Esophagus muscularis mucosa (tissue), 4 donors: ENCODE measurements around the gene MRPS15. TPM values are rescaled to one million over a fixed set of nuclear protein-coding genes. Genes with fewer than 3 reads are reported as not detected.

ENCODE experiments used
- DNase-seq: peaks from one replicate; pipeline ENCODE4 v3.0.0-alpha.2; 2017; ENCODE audit errors: extremely low spot score
- H3K27ac ChIP-seq, 4 donors: fragments of 200-600 bp; sonication (generic); replicated peaks in 1 of 4; 1 replicate in 3 of 4; 2 replicates in 1 of 4; pipeline ENCODE4 v1.5.1; 2016 to 2019; ENCODE audit warnings: mild to moderate bottlenecking in 1 of 4
- H3K27me3 ChIP-seq, 4 donors: fragments of 200-600 bp; sonication (generic); one replicate each; pipeline versions ENCODE4 v1.5.1 to v1.6.0; 2016 to 2019
- H3K36me3 ChIP-seq, 4 donors: fragments of 200-600 bp; sonication (generic); one replicate each; pipeline ENCODE4 v1.5.1; 2016 to 2019
- H3K4me1 ChIP-seq, 4 donors: fragments of 200-600 bp; sonication (generic); one replicate each; pipeline ENCODE4 v1.5.1; 2016 to 2019
- H3K4me3 ChIP-seq, 4 donors: fragments of 200-600 bp; sonication (generic); 1 replicate in 2 of 4; 2 replicates in 2 of 4; pipeline ENCODE4 v1.5.1; 2016 to 2019; ENCODE audit warnings: mild to moderate bottlenecking in 4 of 4, moderate library complexity in 1 of 4
- H3K9me3 ChIP-seq, 4 donors: fragments of 200-600 bp; sonication (generic); 1 replicate in 3 of 4; 2 replicates in 1 of 4; pipeline ENCODE4 v1.5.1; 2016 to 2019
- CTCF ChIP-seq, 3 experiments: fragments of 200-600 bp in 2 of 3; fragments of 450-650 bp in 1 of 3; sonication (generic) in 2 of 3; IDR thresholded peaks; one replicate each; pipeline ENCODE4 v1.5.1; 2017 to 2019; ENCODE audit warnings: antibody characterized with exemption in 3 of 3, mild to moderate bottlenecking in 2 of 3, moderate library complexity in 1 of 3
- EP300 ChIP-seq: sonication (generic); formaldehyde crosslinking; IDR thresholded peaks from one replicate; pipeline ENCODE4 v1.6.1; 2017; ENCODE audit warnings: antibody characterized with exemption
- POLR2A ChIP-seq: fragments of 450-650 bp; IDR thresholded peaks from one replicate; pipeline ENCODE4 v1.6.1; 2017; ENCODE audit warnings: antibody characterized with exemption, moderate library complexity, mild to moderate bottlenecking, low read depth
- POLR2AphosphoS5 ChIP-seq, 2 donors: sonication (generic); formaldehyde crosslinking; IDR thresholded peaks; one replicate each; pipeline ENCODE4 v1.6.1; 2017; ENCODE audit warnings: antibody characterized with exemption in 2 of 2
- WGBS: methylation state at CpG from one replicate; pipeline ENCODE4 v1.1.5; 2018; 5-methylcytosine and 5-hydroxymethylcytosine counted together
- intact Hi-C: fragments of 100-400 bp; cut with DNase I; formaldehyde crosslinking; loops from one replicate; pipeline ENCODE4 v1.15.1; 2023
- total RNA-seq, 4 donors: library from RNA; depleted of rRNA; stranded (reverse); fragments of >200 nt; gene quantifications; one replicate each; pipeline versions ENCODE4 v1.1.0 to v1.2.1, GENCODE V29; 2016

MRPS15 gene
- total RNA-seq, 4 donors from 2014 or later: 64.8 to 109 (median 86.8) TPM

- Histone ChIP-seq H3K36me3 (no peaks in the 10 kb centered on the region), H3K4me3 (no peak overlapping the region), H3K27ac (no peak overlapping the region), H3K4me1 (no peaks in the 10 kb centered on the region), H3K9me3 (no peaks in the 10 kb centered on the region), H3K27me3 (no peaks in the 10 kb centered on the region)
- TF ChIP-seq POLR2AphosphoS5 (IDR thresholded peaks at IDR 0.05) (no peak), CTCF (IDR thresholded peaks at IDR 0.05) (no peak), EP300 (no peak), POLR2A (no peak)
- no peak for DNase-seq
- intact Hi-C loops: no loop called here
- 61% methylated on average over 8 of the region's 22 CpGs for WGBS
Measured at GRCh38 chr1:36471830-36472641, 7.9 kb upstream of the MRPS15 start.

GRCh38 chr1:36469163-36469562 is 5.0 kb upstream of the MRPS15 start:
- DNase-seq: no peak
- TF ChIP-seq CTCF (IDR thresholded peaks at IDR 0.05) (no peak), EP300 (no peak), POLR2A (no peak), POLR2AphosphoS5 (IDR thresholded peaks at IDR 0.05) (no peak)
- intact Hi-C loops: no loop called here
- no peak overlapping the region for H3K27ac ChIP-seq
- no peak overlapping the region for H3K4me3 ChIP-seq
- H3K36me3 ChIP-seq: no peaks in the 10 kb centered on the region
- no peaks in the 10 kb centered on the region for H3K27me3 ChIP-seq
- WGBS: 95% methylated on average over 2 of the region's 2 CpGs
- no peaks in the 10 kb centered on the region for H3K9me3 ChIP-seq
- peaks cover 0 to 8% (median 4%) of the 10 kb centered on the region in 4 donors for H3K4me1 ChIP-seq

- intact Hi-C loops: no loop called here
- peaks cover 8 to 17% (median 12%) of the 10 kb centered on the region in 4 donors for H3K4me1 ChIP-seq
- no peaks in the 10 kb centered on the region for H3K36me3 ChIP-seq
- H3K27me3 ChIP-seq: no peaks in the 10 kb centered on the region
- 95% methylated on average over 4 of the region's 10 CpGs for whole genome bisulfite sequencing
- DNase-seq: no peak
- no peak overlapping the region for H3K27ac ChIP-seq
- no peaks in the 10 kb centered on the region for H3K9me3 ChIP-seq
- no peak overlapping the region for H3K4me3 ChIP-seq
- TF ChIP-seq POLR2A: no peak
- no peak for TF ChIP-seq CTCF (IDR thresholded peaks at IDR 0.05)
- no peak for TF ChIP-seq POLR2AphosphoS5 (IDR thresholded peaks at IDR 0.05)
- TF ChIP-seq EP300: no peak
Measured at GRCh38 chr1:36467700-36468455, 3.7 kb upstream of the MRPS15 start.

GRCh38 chr1:36467027-36467410 is 2.8 kb upstream of the MRPS15 start:
- no peak for DNase-seq
- TF ChIP-seq EP300: no peak
- no peak for TF ChIP-seq CTCF (IDR thresholded peaks at IDR 0.05)
- no peak for TF ChIP-seq POLR2AphosphoS5 (IDR thresholded peaks at IDR 0.05)
- TF ChIP-seq POLR2A: no peak
- Histone ChIP-seq H3K4me3 (no peak overlapping the region), H3K4me1 (peaks cover 13 to 25% (median 21%) of the 10 kb centered on the region in 4 donors), H3K27me3 (no peaks in the 10 kb centered on the region), H3K36me3 (peaks cover 0 to 4% (median 3%) of the 10 kb centered on the region in 4 donors), H3K9me3 (no peaks in the 10 kb centered on the region), H3K27ac (no peak overlapping the region)
- 96% methylated on average over 4 of the region's 4 CpGs for WGBS
- intact Hi-C loops: no loop called here
